ENCODE results near the gene MLN. TPM values are rescaled to one million over a fixed set of nuclear protein-coding genes. Genes with fewer than 3 reads are reported as not detected.

Gene MLN
- polyA plus RNA-seq, 1 of the 3 experiments (the other 2 are of a cell fraction) = not detected

DNA sequence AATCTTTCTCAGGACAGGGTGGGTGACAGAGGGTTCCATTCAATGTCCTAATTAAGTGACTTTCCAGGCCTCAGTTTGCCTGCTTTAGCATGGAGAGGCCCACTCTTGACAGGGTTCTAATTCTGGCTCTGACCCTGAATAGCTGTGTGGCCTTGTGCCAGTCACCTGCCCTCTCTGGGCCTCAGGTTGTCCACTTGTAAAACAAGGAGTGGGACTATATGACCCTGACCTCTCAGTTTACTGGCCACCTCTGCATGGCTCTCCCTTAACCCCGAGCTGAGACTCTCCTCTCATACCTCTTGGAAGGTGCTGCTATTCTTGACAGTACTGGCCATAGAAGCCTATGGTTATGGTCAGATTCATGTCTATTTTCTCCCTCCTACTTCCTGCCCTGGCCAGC is 44.1 kb upstream of the MLN start:
- DNase-seq = no peak
- H3K9ac ChIP-seq = no peak overlapping the region
- no peak overlapping the region for H3K4me2 ChIP-seq
- H3K4me1 ChIP-seq (ENCODE audit: control insufficient read depth in 1 of 2, insufficient read depth in 2 of 2, low read depth in 1 of 2, low read length in 1 of 2) = peaks cover 6 to 8% of the 10 kb centered on the region in 2 experiments; a peak in 2 of 4 replicates
- H3K9me2 ChIP-seq = no peaks in the 10 kb centered on the region
- CTCF ChIA-PET = interaction anchor here (0.9 to 3.9 kb wide), 5 partner anchors 71 to 306 kb away, joined by 3 to 21 read pairs (median 4); partner anchors contain the start of gene UQCC2
- H3K36me3 ChIP-seq (replicated peaks in 1 of 2; ENCODE audit: control insufficient read depth in 1 of 2, insufficient read depth in 2 of 2, low read length in 1 of 2) = no peaks in the 10 kb centered on the region
- no peak overlapping the region for H2AFZ ChIP-seq (ENCODE audit: low read depth)
- H3K9me3 ChIP-seq = no peaks in the 10 kb centered on the region
- 64% methylated on average over 1 of the region's 1 CpG for WGBS (ENCODE audit: low lambda C conversion rate)
- H3K27me3 ChIP-seq (ENCODE audit: insufficient read depth) = no peaks in the 10 kb centered on the region
- POLR2A ChIA-PET = no interaction called here
- no peak overlapping the region for H3K27ac ChIP-seq (ENCODE audit: low read depth in 2 of 2, low read length in 1 of 2)
- peaks cover 2% of the 10 kb centered on the region for H3F3A ChIP-seq (replicated peaks; ENCODE audit: insufficient read depth)
- TF ChIP-seq FOXJ3 (CRISPR knock-in tag; IDR thresholded peaks at IDR 0.05) (no peak), RFX5 (IDR thresholded peaks at IDR 0.05; ENCODE audit: low read length) (no peak), YY1 (IDR thresholded peaks at IDR 0.05; ENCODE audit: low read depth) (no peak), POLR2AphosphoS5 (IDR thresholded peaks at IDR 0.05; ENCODE audit: low read depth, low read length) (no peak), MXI1 (IDR thresholded peaks at IDR 0.05; ENCODE audit: low read depth, low read length) (no peak), SIN3A (IDR thresholded peaks at IDR 0.05; ENCODE audit: borderline replicate concordance, low read depth, low read length) (no peak), EP300 (IDR thresholded peaks at IDR 0.05; ENCODE audit: borderline replicate concordance in 1 of 2, low read depth in 1 of 2, low read length in 1 of 2) (no peak), FOSL2 (IDR thresholded peaks at IDR 0.05; ENCODE audit: borderline replicate concordance, low read depth) (no peak), TCF12 (IDR thresholded peaks at IDR 0.05) (no peak), NFIC (IDR thresholded peaks at IDR 0.05; ENCODE audit: borderline replicate concordance) (no peak), GABPA (IDR thresholded peaks at IDR 0.05; ENCODE audit: low read depth) (no peak)
- TF ChIP-seq, protein P1, sequence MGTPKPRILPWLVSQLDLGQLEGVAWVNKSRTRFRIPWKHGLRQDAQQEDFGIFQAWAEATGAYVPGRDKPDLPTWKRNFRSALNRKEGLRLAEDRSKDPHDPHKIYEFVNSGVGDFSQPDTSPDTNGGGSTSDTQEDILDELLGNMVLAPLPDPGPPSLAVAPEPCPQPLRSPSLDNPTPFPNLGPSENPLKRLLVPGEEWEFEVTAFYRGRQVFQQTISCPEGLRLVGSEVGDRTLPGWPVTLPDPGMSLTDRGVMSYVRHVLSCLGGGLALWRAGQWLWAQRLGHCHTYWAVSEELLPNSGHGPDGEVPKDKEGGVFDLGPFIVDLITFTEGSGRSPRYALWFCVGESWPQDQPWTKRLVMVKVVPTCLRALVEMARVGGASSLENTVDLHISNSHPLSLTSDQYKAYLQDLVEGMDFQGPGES (IDR thresholded peaks at IDR 0.05; ENCODE audit: low read depth, low read length) = no peak
- TF ChIP-seq, protein P2, sequence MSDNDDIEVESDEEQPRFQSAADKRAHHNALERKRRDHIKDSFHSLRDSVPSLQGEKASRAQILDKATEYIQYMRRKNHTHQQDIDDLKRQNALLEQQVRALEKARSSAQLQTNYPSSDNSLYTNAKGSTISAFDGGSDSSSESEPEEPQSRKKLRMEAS (IDR thresholded peaks at IDR 0.05; ENCODE audit: low read depth) = no peak
- TF ChIP-seq, protein P3, sequence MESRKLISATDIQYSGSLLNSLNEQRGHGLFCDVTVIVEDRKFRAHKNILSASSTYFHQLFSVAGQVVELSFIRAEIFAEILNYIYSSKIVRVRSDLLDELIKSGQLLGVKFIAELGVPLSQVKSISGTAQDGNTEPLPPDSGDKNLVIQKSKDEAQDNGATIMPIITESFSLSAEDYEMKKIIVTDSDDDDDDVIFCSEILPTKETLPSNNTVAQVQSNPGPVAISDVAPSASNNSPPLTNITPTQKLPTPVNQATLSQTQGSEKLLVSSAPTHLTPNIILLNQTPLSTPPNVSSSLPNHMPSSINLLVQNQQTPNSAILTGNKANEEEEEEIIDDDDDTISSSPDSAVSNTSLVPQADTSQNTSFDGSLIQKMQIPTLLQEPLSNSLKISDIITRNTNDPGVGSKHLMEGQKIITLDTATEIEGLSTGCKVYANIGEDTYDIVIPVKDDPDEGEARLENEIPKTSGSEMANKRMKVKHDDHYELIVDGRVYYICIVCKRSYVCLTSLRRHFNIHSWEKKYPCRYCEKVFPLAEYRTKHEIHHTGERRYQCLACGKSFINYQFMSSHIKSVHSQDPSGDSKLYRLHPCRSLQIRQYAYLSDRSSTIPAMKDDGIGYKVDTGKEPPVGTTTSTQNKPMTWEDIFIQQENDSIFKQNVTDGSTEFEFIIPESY (IDR thresholded peaks at IDR 0.05; ENCODE audit: borderline replicate concordance, low read depth) = no peak
- H3K79me2 ChIP-seq (ENCODE audit: insufficient read depth) = no peaks in the 10 kb centered on the region
- no peaks in the 10 kb centered on the region for H4K20me1 ChIP-seq (ENCODE audit: insufficient read depth)
- no peak overlapping the region for H3K4me3 ChIP-seq (ENCODE audit: low read depth in 2 of 2, low read length in 1 of 2)

DNA sequence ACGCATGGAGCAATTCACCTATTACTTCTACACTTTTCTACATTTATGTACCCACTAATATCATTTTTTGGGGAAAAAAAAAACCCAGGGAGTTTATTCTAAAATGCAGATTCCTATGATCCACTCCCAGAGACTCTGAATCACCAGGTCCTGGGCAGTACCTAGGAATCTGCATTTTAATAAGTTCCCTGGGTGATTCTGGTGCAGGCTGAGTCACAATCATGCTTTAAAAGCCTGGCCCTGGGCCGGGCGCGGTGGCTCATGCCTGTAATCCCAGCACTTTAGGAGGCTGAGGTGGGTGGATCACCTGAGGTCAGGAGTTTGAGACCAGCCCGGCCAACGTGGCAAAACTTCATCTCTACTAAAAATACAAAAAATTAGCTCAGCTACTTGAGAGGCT is 43.3 kb upstream of the MLN start:
- Histone ChIP-seq H3K27ac (ENCODE audit: low read depth in 2 of 2, low read length in 1 of 2) (no peak overlapping the region), H3K36me3 (replicated peaks in 1 of 2; ENCODE audit: control insufficient read depth in 1 of 2, insufficient read depth in 2 of 2, low read length in 1 of 2) (no peaks in the 10 kb centered on the region), H3K9me3 (no peaks in the 10 kb centered on the region), H4K20me1 (ENCODE audit: insufficient read depth) (no peaks in the 10 kb centered on the region), H2AFZ (ENCODE audit: low read depth) (no peak overlapping the region), H3K4me1 (ENCODE audit: control insufficient read depth in 1 of 2, insufficient read depth in 2 of 2, low read depth in 1 of 2, low read length in 1 of 2) (peaks cover 9 to 13% of the 10 kb centered on the region in 2 experiments; a peak in 2 of 4 replicates), H3K4me2 (no peak overlapping the region), H3F3A (replicated peaks; ENCODE audit: insufficient read depth) (peaks cover 2% of the 10 kb centered on the region), H3K4me3 (ENCODE audit: low read depth in 2 of 2, low read length in 1 of 2) (no peak overlapping the region), H3K9ac (no peak overlapping the region), H3K79me2 (ENCODE audit: insufficient read depth) (no peaks in the 10 kb centered on the region), H3K9me2 (no peaks in the 10 kb centered on the region), H3K27me3 (ENCODE audit: insufficient read depth) (no peaks in the 10 kb centered on the region)
- DNase-seq = no peak
- WGBS (ENCODE audit: low lambda C conversion rate) = 98% methylated on average over 6 of the region's 6 CpGs
- ChIA-PET CTCF (no interaction called here), POLR2A (no interaction called here)
- TF ChIP-seq, protein P4, sequence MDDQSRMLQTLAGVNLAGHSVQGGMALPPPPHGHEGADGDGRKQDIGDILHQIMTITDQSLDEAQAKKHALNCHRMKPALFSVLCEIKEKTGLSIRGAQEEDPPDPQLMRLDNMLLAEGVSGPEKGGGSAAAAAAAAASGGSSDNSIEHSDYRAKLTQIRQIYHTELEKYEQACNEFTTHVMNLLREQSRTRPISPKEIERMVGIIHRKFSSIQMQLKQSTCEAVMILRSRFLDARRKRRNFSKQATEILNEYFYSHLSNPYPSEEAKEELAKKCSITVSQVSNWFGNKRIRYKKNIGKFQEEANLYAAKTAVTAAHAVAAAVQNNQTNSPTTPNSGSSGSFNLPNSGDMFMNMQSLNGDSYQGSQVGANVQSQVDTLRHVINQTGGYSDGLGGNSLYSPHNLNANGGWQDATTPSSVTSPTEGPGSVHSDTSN (IDR thresholded peaks at IDR 0.05) = no peak
- no peak for TF ChIP-seq EP300 (IDR thresholded peaks at IDR 0.05; ENCODE audit: borderline replicate concordance in 1 of 2, low read depth in 1 of 2, low read length in 1 of 2)
- no peak for TF ChIP-seq EZH2phosphoT487 (IDR thresholded peaks at IDR 0.05; ENCODE audit: borderline replicate concordance, low read depth)
- TF ChIP-seq, protein P5, sequence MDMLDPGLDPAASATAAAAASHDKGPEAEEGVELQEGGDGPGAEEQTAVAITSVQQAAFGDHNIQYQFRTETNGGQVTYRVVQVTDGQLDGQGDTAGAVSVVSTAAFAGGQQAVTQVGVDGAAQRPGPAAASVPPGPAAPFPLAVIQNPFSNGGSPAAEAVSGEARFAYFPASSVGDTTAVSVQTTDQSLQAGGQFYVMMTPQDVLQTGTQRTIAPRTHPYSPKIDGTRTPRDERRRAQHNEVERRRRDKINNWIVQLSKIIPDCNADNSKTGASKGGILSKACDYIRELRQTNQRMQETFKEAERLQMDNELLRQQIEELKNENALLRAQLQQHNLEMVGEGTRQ (IDR thresholded peaks at IDR 0.05; ENCODE audit: borderline replicate concordance, low read depth, low read length) = no peak
- no peak for TF ChIP-seq FOXM1 (IDR thresholded peaks at IDR 0.05; ENCODE audit: low read depth)
- no peak for TF ChIP-seq TCF12 (IDR thresholded peaks at IDR 0.05)
- TF ChIP-seq, protein P2 (IDR thresholded peaks at IDR 0.05; ENCODE audit: low read depth) = no peak
- TF ChIP-seq CHD2 (IDR thresholded peaks at IDR 0.05; ENCODE audit: low read length, partially characterized antibody) = no peak
- TF ChIP-seq, protein P1 (IDR thresholded peaks at IDR 0.05; ENCODE audit: low read depth, low read length) = no peak

Measured in SK-N-SH (cell line).